H1 (cell line): ENCODE measurements around the gene SURF2. TPM values are rescaled to one million over a fixed set of nuclear protein-coding genes. Genes with fewer than 3 reads are reported as not detected.
A peak's percentile ranks its signal among the peaks of the same experiment; 100 is the strongest.

Experiments
- CTCF ChIA-PET: fragments of 300-600 bp; sonication (Branson Sonifier 250); formaldehyde crosslinking; loops from one replicate; lab custom pipeline; 2021; ENCODE audit not compliant: partially characterized antibody; lab: Charles Lee
- POLR2A ChIA-PET: fragments of 300-600 bp; sonication (Branson Sonifier 250); formaldehyde crosslinking; loops from one replicate; lab custom pipeline; 2021; ENCODE audit warnings: inconsistent platforms; ENCODE audit not compliant: partially characterized antibody; lab: Charles Lee
- DNase-seq, 2 experiments: peaks; one replicate each; pipeline versions ENCODE4 v3.0.0 to v3.0.0-alpha.2; 2010 to 2022; ENCODE audit warnings: low spot score in 2 of 2, low read depth in 1 of 2, mixed read lengths in 1 of 2
- FAIRE-seq: peaks from 2 replicates; lab custom pipeline; 2011; peaks lifted over from hg19 to GRCh38; lab: Jason Lieb, UNC
- H2AFZ ChIP-seq: 2 replicates; pipeline ENCODE4 v1.8.1; 2012; ENCODE audit warnings: low read length, inconsistent platforms
- H2AK5ac ChIP-seq: 2 replicates; pipeline ENCODE4 v1.6.1; 2013; ENCODE audit warnings: low read depth, low read length
- H2BK120ac ChIP-seq: replicated peaks from 2 replicates; pipeline ENCODE3; 2013; ENCODE audit warnings: low read depth, low read length, inconsistent platforms
- H2BK12ac ChIP-seq: 2 replicates; pipeline ENCODE4 v1.6.1; 2013; ENCODE audit warnings: low read depth, low read length
- H2BK15ac ChIP-seq: 2 replicates; pipeline ENCODE4 v1.6.1; 2013; ENCODE audit warnings: low read length
- H2BK20ac ChIP-seq: 2 replicates; pipeline ENCODE4 v1.6.1; 2013; ENCODE audit warnings: low read length
- H2BK5ac ChIP-seq: 2 replicates; pipeline ENCODE4 v1.6.1; 2013; ENCODE audit warnings: low read depth, low read length
- H3K14ac ChIP-seq: 2 replicates; pipeline ENCODE4 v1.6.1; 2013; ENCODE audit warnings: inconsistent platforms; ENCODE audit not compliant: insufficient read length
- H3K18ac ChIP-seq: 2 replicates; pipeline ENCODE4 v1.6.1; 2013; ENCODE audit warnings: low read length; ENCODE audit errors: extremely low read depth
- H3K23ac ChIP-seq: 2 replicates; pipeline ENCODE4 v1.6.1; 2013; ENCODE audit warnings: inconsistent platforms; ENCODE audit not compliant: insufficient read length
- H3K23me2 ChIP-seq: 2 replicates; pipeline ENCODE4 v1.6.1; 2013; ENCODE audit warnings: low read depth, low read length
- H3K27ac ChIP-seq: 2 replicates; pipeline ENCODE4 v1.6.1; 2011; ENCODE audit warnings: low read depth, low read length, inconsistent platforms
- H3K27me3 ChIP-seq, 4 experiments: replicated peaks in 1 of 4; 1 replicate in 1 of 4; 2 replicates in 3 of 4; pipeline versions ENCODE4 v1.6.1 to v1.8.1; 2011 to 2013; ENCODE audit warnings: low read length in 3 of 4, mild to moderate bottlenecking in 3 of 4, inconsistent platforms in 2 of 4, mixed read lengths in 2 of 4, moderate library complexity in 1 of 4; ENCODE audit not compliant: control insufficient read depth in 3 of 4, insufficient read depth in 3 of 4; ENCODE audit errors: extremely low read depth in 1 of 4
- H3K36me3 ChIP-seq, 4 experiments: 2 replicates each; pipeline versions ENCODE4 v1.6.1 to v1.8.1; 2011 to 2013; ENCODE audit warnings: mild to moderate bottlenecking in 4 of 4, low read length in 3 of 4, moderate library complexity in 2 of 4, control low read depth in 1 of 4, inconsistent platforms in 1 of 4; ENCODE audit not compliant: insufficient read depth in 4 of 4, control insufficient read depth in 2 of 4
- H3K4ac ChIP-seq: replicated peaks from 2 replicates; pipeline ENCODE3; 2013; ENCODE audit warnings: low read length, low read depth, mixed read lengths, inconsistent platforms; ENCODE audit not compliant: insufficient read length
- H3K4me1 ChIP-seq, 4 experiments: replicated peaks in 1 of 4; 1 replicate in 1 of 4; 2 replicates in 3 of 4; pipeline versions ENCODE4 v1.6.1 to v1.8.1; 2011 to 2013; ENCODE audit warnings: low read length in 3 of 4, inconsistent platforms in 2 of 4, mixed read lengths in 1 of 4; ENCODE audit not compliant: insufficient read depth in 4 of 4, control insufficient read depth in 3 of 4
- H3K4me2 ChIP-seq, 2 experiments: 2 replicates each; pipeline versions ENCODE4 v1.6.1 to v1.8.1; 2011 to 2013; ENCODE audit warnings: low read depth in 2 of 2, low read length in 2 of 2, control low read depth in 1 of 2, inconsistent platforms in 1 of 2, mild to moderate bottlenecking in 1 of 2; ENCODE audit not compliant: insufficient read depth in 1 of 2
- H3K4me3 ChIP-seq, 4 experiments: fragments of 200-600, 300-600 bp in 1 of 4; sonication (generic), shearing (Covaris generic), sonication (Bioruptor Twin) in 1 of 4; 2 replicates each; pipeline versions ENCODE4 v1.5.1 to v1.8.1; 2011 to 2016; ENCODE audit warnings: low read length in 4 of 4, low read depth in 3 of 4, control low read depth in 2 of 4, inconsistent platforms in 2 of 4, mild to moderate bottlenecking in 2 of 4, mixed read lengths in 1 of 4, moderate library complexity in 1 of 4; ENCODE audit not compliant: insufficient read depth in 2 of 4; ENCODE audit errors: extremely low read depth in 1 of 4
- H3K56ac ChIP-seq: replicated peaks from 2 replicates; pipeline ENCODE3; 2013; ENCODE audit warnings: low read depth, mild to moderate bottlenecking, mixed read lengths, low read length, inconsistent platforms; ENCODE audit not compliant: insufficient read length
- H3K79me1 ChIP-seq: 2 replicates; pipeline ENCODE4 v1.6.1; 2013; ENCODE audit warnings: low read depth, low read length, control low read depth
- H3K79me2 ChIP-seq, 2 experiments: 2 replicates each; pipeline versions ENCODE4 v1.6.1 to v1.8.1; 2012 to 2013; ENCODE audit warnings: low read length in 2 of 2, mild to moderate bottlenecking in 2 of 2, inconsistent platforms in 1 of 2; ENCODE audit not compliant: insufficient read depth in 2 of 2, control insufficient read depth in 1 of 2
- H3K9ac ChIP-seq, 4 experiments: replicated peaks in 1 of 4; 1 replicate in 1 of 4; 2 replicates in 3 of 4; pipeline versions ENCODE4 v1.6.1 to v1.8.1; 2011 to 2013; ENCODE audit warnings: low read depth in 3 of 4, low read length in 3 of 4, control low read depth in 2 of 4, mild to moderate bottlenecking in 2 of 4, moderate library complexity in 2 of 4, inconsistent platforms in 1 of 4; ENCODE audit errors: extremely low read depth in 1 of 4
- H3K9me3 ChIP-seq, 2 experiments: 2 replicates each; pipeline versions ENCODE4 v1.6.1 to v1.8.1; 2012 to 2013; ENCODE audit warnings: mild to moderate bottlenecking in 2 of 2, moderate library complexity in 2 of 2, control low read depth in 1 of 2, inconsistent platforms in 1 of 2, low read depth in 1 of 2, low read length in 1 of 2, mixed read lengths in 1 of 2; ENCODE audit not compliant: insufficient read depth in 2 of 2
- H4K20me1 ChIP-seq, 2 experiments: replicated peaks in 1 of 2; 2 replicates each; pipeline versions ENCODE3 to v1.8.1; 2011 to 2013; ENCODE audit warnings: inconsistent platforms in 2 of 2, low read length in 2 of 2, mild to moderate bottlenecking in 1 of 2; ENCODE audit not compliant: insufficient read depth in 2 of 2, control insufficient read depth in 1 of 2
- H4K5ac ChIP-seq: 2 replicates; pipeline ENCODE4 v1.6.1; 2013; ENCODE audit warnings: low read length, low read depth, mixed read lengths, inconsistent platforms; ENCODE audit not compliant: insufficient read length
- H4K8ac ChIP-seq: 2 replicates; pipeline ENCODE4 v1.8.0; 2013; ENCODE audit warnings: mild to moderate bottlenecking, moderate library complexity, low read length, inconsistent platforms; ENCODE audit not compliant: insufficient read depth; ENCODE audit errors: extremely low read depth
- H4K91ac ChIP-seq: replicated peaks from 2 replicates; pipeline ENCODE3; 2013; ENCODE audit warnings: low read length, mixed read lengths, inconsistent platforms; ENCODE audit not compliant: insufficient read length
- SP4 ChIP-seq: IDR thresholded peaks from 2 replicates; pipeline ENCODE4 v1.6.1; 2012; ENCODE audit warnings: low read length, inconsistent platforms
- WGBS, 2 experiments: shearing (Covaris generic) in 1 of 2; methylation state at CpG; one replicate each; pipeline versions ENCODE4 v1.1.6 to v1.1.7; 2013 to 2015; ENCODE audit warnings: low lambda C conversion rate in 2 of 2, mixed read lengths in 2 of 2, inconsistent platforms in 1 of 2, low coverage in 1 of 2, missing lambda C conversion rate in 1 of 2; ENCODE audit not compliant: insufficient replicate concordance in 2 of 2, insufficient coverage in 1 of 2, insufficient read length in 1 of 2; ENCODE audit errors: extremely low coverage in 1 of 2, missing lambda C conversion rate in 1 of 2; 5-methylcytosine and 5-hydroxymethylcytosine counted together
- polyA plus RNA-seq, 7 experiments: library from polyadenylated mRNA; depleted of rRNA in 3 of 7; stranded (reverse) in 5 of 7; unstranded in 2 of 7; fragments of >200 nt in 5 of 7; fragments of 200-250 nt in 2 of 7; gene quantifications; 1 replicate in 5 of 7; 2 replicates in 1 of 7; 4 replicates in 1 of 7; pipeline versions ENCODE4 v1.2.1 to v1.2.3, GENCODE V29; 2011 to 2013; ENCODE audit warnings: missing spikeins in 2 of 7, mixed read lengths in 2 of 7
- total RNA-seq: library from RNA; stranded (reverse); fragmentation: NEBNext Ultra II Directional; extraction: Animal tissue kit (Norgen Biotek cat#: 25700); gene quantifications from 2 replicates; pipeline ENCODE4 v1.2.1, GENCODE V29; 2021
- TF ChIP-seq, protein P1 (sequence below), 3 experiments: IDR thresholded peaks; 1 replicate in 2 of 3; 2 replicates in 1 of 3; pipeline versions ENCODE4 v1.5.1 to v1.6.1; 2011; ENCODE audit warnings: low read length in 3 of 3, mild to moderate bottlenecking in 3 of 3, inconsistent platforms in 2 of 3, low read depth in 1 of 3, moderate library complexity in 1 of 3; ENCODE audit not compliant: insufficient read depth in 1 of 3; ENCODE audit errors: control extremely low read depth in 1 of 3

Gene SURF2
- total and polyA plus RNA-seq, 2 of the 8 experiments (the other 6 are each of a cell fraction or from before 2014, with no cell fraction given), result 36.6 to 37.7 TPM

GRCh38 chr9:133342570-133342969, 13.8 kb upstream of the SURF2 start:
- H3K79me1 ChIP-seq, result peaks cover 17% of the 10 kb centered on the region
- no peak overlapping the region for H3K4me2 ChIP-seq
- no peak overlapping the region for H3K18ac ChIP-seq
- H4K20me1 ChIP-seq, result peaks cover 12 to 34% of the 10 kb centered on the region in 2 experiments
- no peak overlapping the region for H2BK20ac ChIP-seq
- no peak overlapping the region for H3K56ac ChIP-seq
- H3K79me2 ChIP-seq, result peaks cover 4 to 21% of the 10 kb centered on the region in 2 experiments; a peak in 3 of 4 replicates
- H2BK12ac ChIP-seq, result no peak overlapping the region
- no peaks in the 10 kb centered on the region for H3K9me3 ChIP-seq
- H3K4me1 ChIP-seq, result peaks cover 0 to 7% (median 5%) of the 10 kb centered on the region in 4 experiments; a peak in 5 of 7 replicates
- 0 out of 2 replicates have a peak overlapping the region, but pooled peaks have one; percentile 18 for H2BK5ac ChIP-seq
- no peak overlapping the region for H3K9ac ChIP-seq
- peak in 1 of 2 experiments; percentile 56 for DNase-seq
- no peak overlapping the region for H2BK120ac ChIP-seq
- no peak for FAIRE-seq
- TF ChIP-seq SP4, result no peak
- TF ChIP-seq, protein P1, sequence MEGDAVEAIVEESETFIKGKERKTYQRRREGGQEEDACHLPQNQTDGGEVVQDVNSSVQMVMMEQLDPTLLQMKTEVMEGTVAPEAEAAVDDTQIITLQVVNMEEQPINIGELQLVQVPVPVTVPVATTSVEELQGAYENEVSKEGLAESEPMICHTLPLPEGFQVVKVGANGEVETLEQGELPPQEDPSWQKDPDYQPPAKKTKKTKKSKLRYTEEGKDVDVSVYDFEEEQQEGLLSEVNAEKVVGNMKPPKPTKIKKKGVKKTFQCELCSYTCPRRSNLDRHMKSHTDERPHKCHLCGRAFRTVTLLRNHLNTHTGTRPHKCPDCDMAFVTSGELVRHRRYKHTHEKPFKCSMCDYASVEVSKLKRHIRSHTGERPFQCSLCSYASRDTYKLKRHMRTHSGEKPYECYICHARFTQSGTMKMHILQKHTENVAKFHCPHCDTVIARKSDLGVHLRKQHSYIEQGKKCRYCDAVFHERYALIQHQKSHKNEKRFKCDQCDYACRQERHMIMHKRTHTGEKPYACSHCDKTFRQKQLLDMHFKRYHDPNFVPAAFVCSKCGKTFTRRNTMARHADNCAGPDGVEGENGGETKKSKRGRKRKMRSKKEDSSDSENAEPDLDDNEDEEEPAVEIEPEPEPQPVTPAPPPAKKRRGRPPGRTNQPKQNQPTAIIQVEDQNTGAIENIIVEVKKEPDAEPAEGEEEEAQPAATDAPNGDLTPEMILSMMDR (IDR thresholded peaks at IDR 0.05; ENCODE audit: control extremely low read depth in 1 of 3, insufficient read depth in 1 of 3, low read depth in 1 of 3, low read length in 3 of 3), result peak in 2 of 3 experiments; percentile 21 to 26; a peak in 3 of 4 replicates
- ChIA-PET POLR2A (interaction anchor here (0.8 to 14.8 kb wide), 9 partner anchors 8 to 118 kb away, joined by 3 to 303 read pairs (median 6); partner anchors contain the start of genes ADAMTS13, MED22, RPL7A and SURF1), CTCF (interaction anchor here (0.7 to 5.5 kb wide), 29 partner anchors 8 to 450 kb away, joined by 3 to 45 read pairs (median 5); partner anchors contain the start of gene SURF1)
- peaks cover 4% of the 10 kb centered on the region; the same call in 1 of the 2 replicates for H3K23me2 ChIP-seq
- H3K4me3 ChIP-seq, result no peak overlapping the region
- H4K91ac ChIP-seq, result no peak overlapping the region
- H3K27ac ChIP-seq, result no peak overlapping the region
- peaks cover 31 to 70% (median 53%) of the 10 kb centered on the region in 4 experiments for H3K36me3 ChIP-seq
- no peaks in the 10 kb centered on the region for H3K27me3 ChIP-seq
- no peak overlapping the region for H2AK5ac ChIP-seq
- H3K14ac ChIP-seq, result no peak overlapping the region
- H4K8ac ChIP-seq, result no peak overlapping the region
- H2BK15ac ChIP-seq, result no peak overlapping the region
- H2AFZ ChIP-seq, result no peak overlapping the region
- H3K4ac ChIP-seq, result no peak overlapping the region
- H4K5ac ChIP-seq, result no peak overlapping the region
- WGBS, 2 experiments, result 88% methylated on average over 11 of the region's 11 CpGs; no CpG with 5 or more reads in 1 of the 2 experiments
- no peak overlapping the region for H3K23ac ChIP-seq
